Astrocyte of the cerebellum (primary cell): ENCODE data around the gene ANKDD1B.

Source experiments
- DNase-seq: peaks from one replicate; pipeline ENCODE4 v3.0.0-alpha.2; 2011; ENCODE audit warnings: low read depth
- H3K4me3 ChIP-seq: 2 replicates; pipeline ENCODE4 v1.5.1; 2011; ENCODE audit warnings: mild to moderate bottlenecking, low read depth, low read length, moderate library complexity
- CTCF ChIP-seq: IDR thresholded peaks from 2 replicates; pipeline ENCODE4 v1.5.1; 2012; ENCODE audit warnings: low read length, low read depth, moderate library complexity, mild to moderate bottlenecking; ENCODE audit errors: missing control alignments
- in situ Hi-C: cut with HindIII; loops from 2 replicates; pipeline ENCODE4 v1.10.0; 2017; ENCODE audit warnings: low sequenced_read_pairs

Gene ANKDD1B

GRCh38 chr5:75614176-75614575 lies 2.9 kb downstream of the ANKDD1B start:
- TF ChIP-seq CTCF: no peak
- no peak for DNase-seq
- in situ Hi-C loops: no loop called here
- H3K4me3 ChIP-seq: no peak overlapping the region

- no peak for DNase-seq
- in situ Hi-C loops: loop anchor here (5.0 kb wide), 1 partner anchor 51 kb away; no protein-coding TSS in a partner anchor
Observed at GRCh38 chr5:75616371-75616881, 5.2 kb downstream of the ANKDD1B start.

GRCh38 chr5:75616971-75617621 lies 5.8 kb downstream of the ANKDD1B start:
- H3K4me3 ChIP-seq: no peak overlapping the region
- DNase-seq: no peak
- TF ChIP-seq CTCF: no peak
- in situ Hi-C loops: loop anchor here (5.0 kb wide), 1 partner anchor 50 kb away; no protein-coding TSS in a partner anchor

More at GRCh38 chr5:75616371-75616881, 5.2 kb downstream of the ANKDD1B start:
- no peak for TF ChIP-seq CTCF
- H3K4me3 ChIP-seq: no peak overlapping the region

DNA sequence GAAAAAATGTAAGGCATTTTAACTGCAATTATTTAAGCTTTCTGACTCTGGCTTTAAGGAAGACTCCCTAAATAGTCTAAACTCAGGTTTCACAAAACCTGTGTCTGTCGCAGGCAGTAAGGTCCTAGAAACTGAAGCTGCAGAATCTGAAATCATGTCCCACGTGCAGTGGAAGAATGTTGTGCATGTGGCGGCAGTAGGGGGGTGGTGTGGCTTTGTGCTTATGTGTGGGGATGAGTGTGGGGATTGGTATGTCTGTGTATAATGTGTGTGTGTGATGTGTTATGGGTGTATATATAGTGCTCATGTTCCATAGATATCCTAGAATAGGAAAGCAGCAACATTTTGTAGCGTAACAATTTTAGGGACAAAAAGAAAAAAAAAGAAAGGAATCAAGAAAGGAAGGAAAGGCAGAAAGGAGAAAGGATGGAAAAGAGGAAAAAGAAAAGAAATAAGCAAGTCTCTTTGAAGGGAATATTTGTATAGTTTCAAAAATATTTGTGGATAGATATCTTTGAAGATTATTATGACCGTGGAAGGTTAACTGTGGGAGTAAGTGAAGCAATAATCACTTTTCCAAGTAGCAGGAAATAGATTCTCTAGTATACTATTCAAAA lies 6.6 kb downstream of the ANKDD1B start:
- no peak overlapping the region for H3K4me3 ChIP-seq
- in situ Hi-C loops: loop anchor here (5.0 kb wide), 1 partner anchor 49 kb away; no protein-coding TSS in a partner anchor
- no peak for DNase-seq
- TF ChIP-seq CTCF: no peak

- no peak overlapping the region for H3K4me3 ChIP-seq
- in situ Hi-C loops: no loop called here
- TF ChIP-seq CTCF: no peak
- no peak for DNase-seq
Observed at GRCh38 chr5:75620184-75620959, 9.1 kb downstream of the ANKDD1B start.

- TF ChIP-seq CTCF: no peak
- in situ Hi-C loops: no loop called here
- no peak for DNase-seq
Observed at GRCh38 chr5:75622564-75622963, 11.3 kb downstream of the ANKDD1B start.

More at GRCh38 chr5:75622564-75622963, 11.3 kb downstream of the ANKDD1B start:
- no peak overlapping the region for H3K4me3 ChIP-seq
